ENCODE results near the gene CDH12.

GRCh38 chr5:22051881-22052280 is 801.3 kb downstream of the CDH12 start:
- TF ChIP-seq POLR2A (IDR thresholded peaks at IDR 0.05) = no peak
- TF ChIP-seq POLR2AphosphoS5 (IDR thresholded peaks at IDR 0.05) = no peak

Measured in suprapubic skin (tissue), 4 donors.